ENCODE measurements around the gene SLC39A6.

GRCh38 chr18:36175481-36175880, 46.3 kb upstream of the SLC39A6 start:
- TF ChIP-seq, protein P1, sequence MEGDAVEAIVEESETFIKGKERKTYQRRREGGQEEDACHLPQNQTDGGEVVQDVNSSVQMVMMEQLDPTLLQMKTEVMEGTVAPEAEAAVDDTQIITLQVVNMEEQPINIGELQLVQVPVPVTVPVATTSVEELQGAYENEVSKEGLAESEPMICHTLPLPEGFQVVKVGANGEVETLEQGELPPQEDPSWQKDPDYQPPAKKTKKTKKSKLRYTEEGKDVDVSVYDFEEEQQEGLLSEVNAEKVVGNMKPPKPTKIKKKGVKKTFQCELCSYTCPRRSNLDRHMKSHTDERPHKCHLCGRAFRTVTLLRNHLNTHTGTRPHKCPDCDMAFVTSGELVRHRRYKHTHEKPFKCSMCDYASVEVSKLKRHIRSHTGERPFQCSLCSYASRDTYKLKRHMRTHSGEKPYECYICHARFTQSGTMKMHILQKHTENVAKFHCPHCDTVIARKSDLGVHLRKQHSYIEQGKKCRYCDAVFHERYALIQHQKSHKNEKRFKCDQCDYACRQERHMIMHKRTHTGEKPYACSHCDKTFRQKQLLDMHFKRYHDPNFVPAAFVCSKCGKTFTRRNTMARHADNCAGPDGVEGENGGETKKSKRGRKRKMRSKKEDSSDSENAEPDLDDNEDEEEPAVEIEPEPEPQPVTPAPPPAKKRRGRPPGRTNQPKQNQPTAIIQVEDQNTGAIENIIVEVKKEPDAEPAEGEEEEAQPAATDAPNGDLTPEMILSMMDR (conservative IDR thresholded peaks at IDR 0.05), result no peak
- no peak for TF ChIP-seq EZH2 (IDR thresholded peaks at IDR 0.05; ENCODE audit: low read depth)

Measured in PC-9 (cell line).